Spinal cord (tissue), 4 donors: ENCODE results near the gene EXOC1L. TPM values are rescaled to one million over a fixed set of nuclear protein-coding genes. Genes with fewer than 3 reads are reported as not detected.

Source experiments
- polyA plus RNA-seq, 2 donors: library from polyadenylated mRNA; unstranded; fragments of 120-200 nt; gene quantifications; one replicate each; pipeline ENCODE4 v1.2.1, GENCODE V29; 2013; ENCODE audit not compliant: insufficient read length in 2 of 2
- small RNA-seq: library from RNA; depleted of rRNA; stranded (forward); fragments of <200 nt; gene quantifications from one replicate; pipeline ENCODE3, GENCODE V24; 2014; ENCODE audit warnings: low replicate concordance
- total RNA-seq, 2 donors: library from RNA; depleted of rRNA in 1 of 2; stranded (reverse); fragments of 120-200 nt in 1 of 2; fragments of >200 nt in 1 of 2; gene quantifications; one replicate each; pipeline versions ENCODE4 v1.2.3 to v1.2.4, GENCODE V29; 2013 to 2014

Gene EXOC1L
- total and polyA plus RNA-seq, 4 donors, result 0.17 to 0.59 TPM; not detected in 2

Small RNA genes lying within 50 kb of the gene (small RNA-seq; reads per million reads assigned to genes)
- not detected for gene RNU6-276P
- gene RNU6-652P, result not detected

Other genes starting within 250 kb of the EXOC1L start
- not detected for gene PDCL2, start 227.5 kb upstream of the EXOC1L start, total RNA-seq
- gene PDCL2, start 227.5 kb upstream of the EXOC1L start, polyA plus RNA-seq, result not detected
- 1 to 10 TPM; 5.1 to 5.7 TPM for gene NMU, start 183.5 kb upstream of the EXOC1L start, total RNA-seq
- 10 to 100 TPM; 10.3 to 11.2 TPM for gene NMU, start 183.5 kb upstream of the EXOC1L start, polyA plus RNA-seq
- 10 to 100 TPM; 56.1 to 74.4 TPM for gene EXOC1, start 33.9 kb downstream of the EXOC1L start, total RNA-seq
- gene EXOC1, start 33.9 kb downstream of the EXOC1L start, polyA plus RNA-seq, result 10 to 100 TPM; 50.9 to 54.3 TPM
- gene CEP135, start 129.2 kb downstream of the EXOC1L start, total RNA-seq, result 10 to 100 TPM; 11.0 to 15.3 TPM
- 10 to 100 TPM in 1 of 2 donors, 1 to 10 TPM in 1; 9.9 to 11.2 TPM for gene CEP135, start 129.2 kb downstream of the EXOC1L start, polyA plus RNA-seq